Measurements from ENCODE around the gene ASB2.

The ASB2 gene

DNA sequence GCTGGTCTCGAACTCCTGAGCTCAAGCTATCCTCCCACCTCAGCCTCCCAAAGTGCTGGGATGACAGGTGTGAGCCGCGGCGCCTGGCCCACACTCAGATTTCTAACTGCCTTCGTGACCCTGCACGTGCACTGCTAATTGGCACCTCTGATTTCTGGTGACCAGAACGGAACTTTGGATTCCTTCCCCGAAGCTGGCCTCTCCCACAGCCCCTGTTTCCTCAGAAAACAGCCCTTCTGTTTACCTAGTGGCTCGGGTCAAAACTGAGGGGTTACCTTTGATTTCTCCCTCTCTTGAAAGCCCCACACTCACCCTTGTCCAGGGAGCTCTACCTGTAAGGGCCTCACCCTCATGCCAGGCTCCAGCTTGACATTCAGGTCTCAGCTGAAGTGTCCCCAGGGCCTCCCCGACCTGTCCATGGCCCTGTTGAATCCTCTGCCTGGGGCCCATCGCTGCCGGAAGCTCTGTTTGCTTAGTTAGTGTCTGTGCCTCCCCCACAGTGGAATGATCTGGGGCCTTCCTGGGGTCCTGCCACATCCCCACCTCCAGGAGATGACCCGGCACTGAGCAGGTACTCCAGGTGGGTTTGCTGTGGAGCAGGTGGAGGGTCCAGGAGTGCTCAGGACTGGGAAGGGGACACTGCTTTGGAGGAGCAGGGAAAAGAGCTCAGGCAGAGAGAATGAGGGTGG, 73.6 kb downstream of the ASB2 start:
- no peak for DNase-seq (ENCODE audit: low read depth)

DNA sequence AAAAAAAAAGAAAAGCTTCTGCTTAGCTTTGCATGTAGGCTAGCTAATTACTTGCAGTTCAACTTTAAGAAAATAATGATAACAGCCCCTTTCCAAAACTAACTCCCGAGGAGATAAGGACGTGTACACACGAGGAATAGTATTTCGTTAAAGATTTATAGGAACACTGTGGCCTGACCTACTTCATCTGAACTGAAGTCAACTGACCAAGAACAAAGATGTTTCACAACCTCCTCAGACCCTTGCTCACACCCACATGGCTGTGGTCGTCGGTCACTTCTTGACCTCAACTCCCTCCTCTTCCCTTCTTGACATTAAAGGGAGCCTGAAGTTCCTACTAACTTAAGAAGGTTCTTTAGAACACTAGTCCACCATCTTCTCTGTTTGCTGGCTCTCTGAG, 74.6 kb downstream of the ASB2 start:
- DNase-seq (ENCODE audit: low read depth): no peak

DNA sequence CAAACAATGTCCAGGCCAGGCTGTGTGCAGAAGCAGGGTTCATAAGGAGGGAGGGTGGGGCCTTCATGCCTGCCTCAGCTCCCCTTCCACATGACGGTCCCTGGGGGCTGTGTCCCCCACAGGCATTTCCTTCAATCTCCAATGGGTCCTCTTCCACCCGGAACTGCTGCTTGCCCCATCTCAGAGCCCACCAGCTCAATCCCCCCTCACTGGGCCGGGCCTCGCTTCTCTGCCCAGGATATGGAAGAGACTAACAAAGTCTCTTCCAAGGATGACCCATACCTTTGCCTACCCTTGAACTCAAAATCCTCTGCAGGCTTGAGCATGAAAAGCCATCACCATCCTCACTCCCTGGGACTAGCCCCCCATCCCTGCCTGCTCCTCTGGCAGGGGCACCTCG, 77.6 kb downstream of the ASB2 start:
- DNase-seq (ENCODE audit: low read depth): no peak

DNA sequence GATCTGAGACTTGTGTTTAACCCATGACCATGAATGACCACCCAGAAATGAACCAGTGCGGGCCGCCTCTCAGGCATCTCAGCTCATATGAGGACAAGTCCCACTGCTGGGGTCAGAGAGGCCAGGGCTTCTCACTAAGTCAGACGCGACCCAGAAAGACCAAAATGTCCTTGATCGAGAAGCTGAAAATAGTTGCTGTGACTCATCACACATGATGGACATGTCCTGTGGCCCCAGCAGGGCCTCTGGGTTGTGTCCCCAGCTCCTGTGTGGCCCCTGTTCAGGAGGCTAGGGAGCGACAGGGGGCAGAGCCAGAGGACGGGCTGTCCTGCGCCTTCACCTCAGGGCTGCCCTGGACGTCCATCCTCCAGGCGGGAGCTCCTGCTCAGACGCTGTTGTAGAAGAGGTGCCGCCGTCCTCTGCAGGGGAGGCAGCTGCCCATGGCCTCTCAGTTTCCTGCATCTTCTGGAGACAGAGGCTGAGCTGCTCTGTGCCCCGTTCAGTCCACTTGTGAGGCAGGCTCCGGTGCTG, 78.2 kb downstream of the ASB2 start:
- DNase-seq (ENCODE audit: low read depth): no peak

DNA sequence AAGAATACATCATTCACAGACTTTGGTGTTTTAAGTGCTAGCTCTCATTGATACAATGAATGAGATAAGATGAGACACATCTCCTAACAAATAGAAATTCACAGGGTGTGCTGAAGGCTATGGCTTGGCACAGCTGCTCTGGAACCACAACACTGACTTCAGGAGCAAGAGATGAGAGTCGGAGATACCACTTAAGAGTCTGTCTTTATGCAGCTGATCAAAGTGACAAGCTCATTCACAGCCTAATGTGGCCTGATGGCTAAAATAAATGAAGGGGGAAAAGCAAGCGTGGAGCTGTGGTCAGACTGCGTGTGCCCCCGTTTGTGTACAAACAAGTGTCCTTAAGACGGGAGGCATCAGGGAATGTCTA, 78.9 kb downstream of the ASB2 start:
- no peak for DNase-seq (ENCODE audit: low read depth)

DNA sequence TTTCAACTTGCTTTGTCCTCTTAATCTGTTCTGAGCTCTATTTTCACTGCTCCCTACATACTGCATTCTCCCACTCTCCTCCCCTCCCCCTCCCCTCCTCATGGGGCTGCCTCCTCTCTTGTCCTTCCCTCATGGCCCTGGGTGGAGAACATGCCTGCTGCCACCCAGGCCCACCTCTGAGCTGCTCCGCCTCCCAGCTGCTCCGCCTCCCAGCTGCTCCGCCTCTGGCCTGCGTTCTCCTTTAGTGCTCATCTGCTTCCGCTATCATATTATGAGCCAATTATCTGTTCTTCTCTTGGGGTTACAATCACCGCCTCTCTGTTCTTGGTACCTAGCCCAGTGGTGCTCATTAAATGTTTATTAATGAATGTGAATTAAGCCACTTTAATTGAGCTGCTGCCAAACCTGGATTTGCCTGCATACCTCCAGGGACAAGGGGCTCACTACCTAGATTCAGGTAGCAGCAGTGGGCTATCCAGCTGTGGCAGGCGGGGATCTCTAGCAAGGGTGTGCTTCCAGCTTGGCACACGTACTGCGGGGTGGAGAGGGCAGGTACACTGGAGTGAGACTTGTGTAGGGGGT, 81.3 kb downstream of the ASB2 start:
- DNase-seq (ENCODE audit: low read depth): no peak

DNA sequence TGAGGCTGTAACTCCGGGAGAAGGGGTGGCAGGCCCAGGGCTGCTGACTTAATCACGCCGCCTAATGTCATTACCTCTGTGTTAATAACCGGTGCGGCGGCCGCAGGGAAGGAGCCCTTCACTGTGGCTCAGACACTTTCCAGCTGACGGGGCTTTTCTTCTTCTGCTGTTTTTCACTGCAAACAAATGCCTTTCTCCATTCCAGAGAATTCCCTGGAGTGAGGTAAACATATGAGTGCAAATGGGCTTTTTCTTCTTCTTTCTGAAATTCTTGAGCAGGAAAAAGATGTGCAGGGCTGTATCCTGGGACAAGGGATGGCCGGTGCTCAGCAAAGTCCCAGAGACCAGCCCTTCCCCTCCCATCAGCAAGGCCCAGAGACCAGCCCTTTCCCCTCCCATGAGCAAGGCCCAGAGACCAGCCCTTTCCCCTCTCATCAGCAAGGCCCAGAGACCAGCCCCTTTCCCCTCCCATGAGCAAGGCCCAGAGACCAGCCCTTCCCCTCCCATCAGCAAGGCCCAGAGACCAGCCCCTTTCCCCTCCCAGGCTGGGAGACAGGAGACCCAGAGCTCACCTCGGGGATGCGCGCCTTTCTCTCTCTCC, 82.6 kb downstream of the ASB2 start:
- DNase-seq (ENCODE audit: low read depth): no peak

DNA sequence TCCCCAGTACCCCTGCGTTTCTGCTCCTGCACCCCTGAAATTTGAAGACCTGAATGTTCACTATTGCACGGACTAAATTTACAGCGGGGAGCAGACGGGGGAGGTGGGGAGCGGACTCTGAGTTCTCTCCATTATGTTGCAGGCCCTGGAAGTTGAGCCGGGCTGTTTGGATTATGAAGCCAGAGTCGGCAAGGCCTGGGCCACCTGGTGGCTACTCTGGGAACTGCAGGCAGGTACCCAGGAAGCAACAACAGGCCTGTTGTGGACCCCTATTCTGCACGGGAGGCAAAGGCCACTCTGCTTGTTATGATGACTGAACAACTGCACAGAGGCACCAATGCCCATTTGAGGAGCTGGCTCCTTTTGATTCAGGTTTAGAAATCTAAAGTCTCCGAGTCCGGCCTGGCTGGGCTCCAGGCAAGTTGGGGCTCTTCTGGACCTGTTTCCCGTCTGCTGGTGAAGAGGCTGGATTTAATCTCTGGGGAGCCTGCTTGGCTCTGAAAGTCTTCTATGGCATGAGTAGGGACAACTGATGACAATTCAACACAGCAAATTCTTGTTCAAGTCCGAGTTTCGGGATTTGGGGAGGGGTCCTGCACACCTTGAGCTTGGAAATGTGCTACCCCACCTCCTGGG, 83.3 kb downstream of the ASB2 start:
- DNase-seq (ENCODE audit: low read depth): no peak

DNA sequence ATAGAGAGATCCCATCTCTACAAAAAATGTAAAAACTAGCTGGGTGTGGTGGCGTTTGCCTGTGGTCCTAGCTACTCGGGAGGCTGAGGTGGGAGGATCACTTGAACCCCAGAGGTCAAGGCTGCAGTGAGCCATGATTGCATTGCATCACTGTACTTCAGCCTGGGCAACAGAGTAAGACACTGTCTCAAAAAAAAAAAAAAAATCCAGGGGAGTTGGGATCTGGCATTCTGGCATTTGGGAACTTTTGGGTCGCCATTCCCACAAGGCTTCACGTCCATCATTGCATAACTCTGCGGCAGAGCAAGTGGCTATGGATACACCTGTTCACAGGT, 83.9 kb downstream of the ASB2 start:
- no peak for DNase-seq (ENCODE audit: low read depth)

DNA sequence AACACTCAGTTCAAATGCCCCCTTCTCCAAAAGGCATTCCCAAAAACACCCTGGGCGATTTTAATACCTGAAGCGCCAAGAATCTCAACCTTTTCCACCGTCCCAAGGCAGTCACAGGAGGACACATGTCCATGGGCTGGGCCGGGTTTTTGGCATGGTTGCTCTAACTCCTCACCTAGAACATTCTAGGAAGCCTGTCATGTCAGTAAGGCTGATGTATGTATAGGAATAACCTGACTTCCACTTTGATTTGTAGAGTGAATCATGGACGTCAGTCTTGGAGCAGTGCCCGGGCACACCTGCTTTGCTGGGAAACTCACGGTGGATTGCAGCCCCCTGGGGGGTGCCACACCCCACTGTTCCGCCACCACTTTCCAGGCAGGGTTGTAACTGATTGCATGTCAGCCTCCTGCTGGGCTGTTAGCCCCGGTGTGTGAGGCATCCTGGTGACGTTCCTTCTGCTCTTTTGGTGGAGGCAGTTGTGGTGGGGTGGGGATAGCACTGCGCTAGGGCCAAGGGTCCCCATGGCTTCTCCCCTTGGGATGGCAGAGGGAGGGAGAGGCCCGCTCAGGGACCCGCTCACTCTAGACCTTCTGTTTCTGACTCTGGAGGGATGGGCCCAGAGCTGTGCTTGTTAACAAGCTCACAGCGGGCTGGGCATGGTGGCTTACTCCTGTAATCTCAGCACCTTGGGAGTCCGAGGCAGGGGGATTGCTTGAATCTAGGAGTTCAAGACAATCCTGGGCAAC, 84.4 kb downstream of the ASB2 start:
- DNase-seq (ENCODE audit: low read depth): no peak

DNA sequence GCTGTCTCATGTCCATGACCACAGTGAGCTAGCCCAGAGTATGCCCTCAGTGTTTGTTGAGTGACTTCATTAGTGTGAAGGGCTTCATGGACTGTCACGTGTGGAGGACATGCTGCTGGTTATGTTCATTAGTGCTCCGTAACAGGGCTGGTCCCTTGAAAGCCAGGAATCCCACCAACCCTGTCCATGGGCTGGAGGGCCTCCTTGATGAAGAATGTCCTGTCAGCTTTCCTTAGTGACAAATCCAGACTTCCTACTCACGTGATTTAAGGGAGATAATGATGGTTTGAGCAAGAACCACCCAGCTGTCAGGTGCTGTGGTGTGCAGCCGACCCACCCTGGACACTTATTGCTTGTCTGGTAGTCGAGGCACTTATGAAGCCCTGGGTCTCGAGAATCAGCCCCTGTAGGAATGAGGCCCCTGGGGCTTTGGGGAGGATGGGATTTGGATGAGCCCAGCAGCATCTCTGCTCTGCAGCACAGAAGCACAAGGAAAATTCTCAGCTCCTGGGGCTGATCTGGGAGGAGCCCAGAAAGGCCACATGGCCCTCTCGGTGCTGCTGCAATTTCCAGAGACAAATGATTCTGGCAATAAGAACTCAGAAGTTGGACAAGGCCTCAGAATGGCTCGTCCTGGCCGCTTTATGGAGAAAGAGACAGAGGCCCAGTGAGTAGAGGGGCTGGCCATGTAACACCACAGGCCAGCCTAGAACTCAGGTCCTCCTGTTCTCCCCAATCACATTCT, 86.5 kb downstream of the ASB2 start:
- no peak for DNase-seq (ENCODE audit: low read depth)

DNA sequence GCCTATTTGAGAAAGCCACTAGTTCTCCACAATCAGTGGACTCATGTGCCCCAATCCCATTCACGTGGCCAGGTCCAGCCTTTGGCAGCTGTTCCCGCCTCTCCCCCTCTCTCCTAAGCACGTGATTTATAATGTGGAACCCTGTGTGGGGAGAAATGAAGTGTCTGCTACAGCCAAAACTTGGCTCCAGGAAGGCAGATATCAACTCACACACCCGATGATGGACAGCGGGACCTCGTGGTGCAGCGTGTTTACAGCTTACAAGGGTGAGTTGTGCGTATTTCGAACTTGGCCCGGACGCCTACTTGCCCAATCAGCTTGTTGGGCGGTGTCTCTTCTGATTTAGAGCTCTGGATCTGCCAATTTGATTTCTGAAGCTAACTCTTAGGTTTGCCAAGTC, 87.4 kb downstream of the ASB2 start:
- DNase-seq (ENCODE audit: low read depth): no peak

DNA sequence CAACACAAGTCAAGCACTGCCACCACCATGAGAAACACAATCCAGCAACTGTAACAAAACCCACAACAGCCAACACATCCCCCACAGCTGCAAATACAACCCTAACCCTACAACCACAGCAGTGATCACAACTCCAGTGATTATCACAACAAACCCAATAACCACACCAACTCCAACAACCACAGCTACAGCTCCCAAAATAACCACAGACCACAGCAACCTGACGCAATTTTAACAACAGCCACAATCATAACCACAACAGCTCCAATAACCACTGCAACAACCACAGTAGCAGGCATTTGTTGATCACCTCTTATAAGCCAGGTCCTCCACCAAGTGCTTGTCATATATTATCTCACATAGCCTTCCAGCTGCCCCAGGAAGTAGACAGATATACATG, 91.4 kb downstream of the ASB2 start:
- DNase-seq (ENCODE audit: low read depth): no peak

All from stromal cell of bone marrow (primary cell).